ENCODE measurements around the gene LRP10. TPM values are rescaled to one million over a fixed set of nuclear protein-coding genes. Genes with fewer than 3 reads are reported as not detected.

LRP10 gene
- total and polyA plus RNA-seq, 2 of the 8 experiments (the other 6 are each of a cell fraction or from before 2014, with no cell fraction given) = 12.4 to 15.6 TPM

GRCh38 chr14:22925513-22925912 lies 54.0 kb downstream of the LRP10 start:
- POLR2A ChIA-PET (ENCODE audit: partially characterized antibody) = interaction anchor here (0.9 to 1.7 kb wide), 2 partner anchors 9 to 58 kb away, joined by 3 read pairs; no protein-coding TSS in a partner anchor
- 96% methylated on average over 8 of the region's 8 CpGs; no CpG with 5 or more reads in 1 of the 2 experiments for WGBS, 2 experiments (ENCODE audit: extremely low coverage in 1 of 2, insufficient coverage in 1 of 2, insufficient read length in 1 of 2, insufficient replicate concordance in 2 of 2, low coverage in 1 of 2, low lambda C conversion rate in 2 of 2, missing lambda C conversion rate in 1 of 2)

More at GRCh38 chr14:22925513-22925912, 54.0 kb downstream of the LRP10 start:
- H3K9ac ChIP-seq (replicated peaks in 1 of 4; ENCODE audit: extremely low read depth in 1 of 4, low read depth in 3 of 4, low read length in 3 of 4) = no peak overlapping the region
- H2BK20ac ChIP-seq (ENCODE audit: low read length) = no peak overlapping the region
- no peak overlapping the region for H2BK5ac ChIP-seq (ENCODE audit: low read depth, low read length)
- peaks cover 5 to 21% of the 10 kb centered on the region in 2 experiments for H3K79me2 ChIP-seq (ENCODE audit: control insufficient read depth in 1 of 2, insufficient read depth in 2 of 2, low read length in 2 of 2)
- H3K23me2 ChIP-seq (ENCODE audit: low read depth, low read length) = peaks cover 9% of the 10 kb centered on the region
- H3K27ac ChIP-seq (ENCODE audit: low read depth, low read length) = no peak overlapping the region
- H3K4me3 ChIP-seq (ENCODE audit: extremely low read depth in 1 of 4, insufficient read depth in 2 of 4, low read depth in 3 of 4, low read length in 4 of 4) = no peak overlapping the region
- no peak overlapping the region for H2BK12ac ChIP-seq (ENCODE audit: low read depth, low read length)
- peaks cover 0 to 3% (median 1%) of the 10 kb centered on the region in 4 experiments; a peak in 3 of 7 replicates for H3K4me1 ChIP-seq (replicated peaks in 1 of 4; ENCODE audit: control insufficient read depth in 3 of 4, insufficient read depth in 4 of 4, low read length in 3 of 4)
- FAIRE-seq = no peak
- no peak overlapping the region for H4K91ac ChIP-seq (replicated peaks; ENCODE audit: insufficient read length, low read length)
- peaks cover 31 to 64% (median 52%) of the 10 kb centered on the region in 4 experiments for H3K36me3 ChIP-seq (ENCODE audit: control insufficient read depth in 2 of 4, insufficient read depth in 4 of 4, low read length in 3 of 4)
- H3K79me1 ChIP-seq (ENCODE audit: low read depth, low read length) = peaks cover 5% of the 10 kb centered on the region; the same call in 1 of the 2 replicates
- TF ChIP-seq CTCF (IDR thresholded peaks at IDR 0.05; ENCODE audit: control extremely low read depth in 1 of 3, insufficient read depth in 1 of 3, low read depth in 1 of 3, low read length in 3 of 3) = no peak
- TF ChIP-seq SP1 (IDR thresholded peaks at IDR 0.05; ENCODE audit: low read depth, low read length) = no peak
- no peak for TF ChIP-seq NRF1 (IDR thresholded peaks at IDR 0.05; ENCODE audit: low read depth, low read length)
- TF ChIP-seq KDM5A (IDR thresholded peaks at IDR 0.05; ENCODE audit: low read length) = no peak
- no peak for TF ChIP-seq MAFK (IDR thresholded peaks at IDR 0.05; ENCODE audit: low read depth, low read length)
- TF ChIP-seq FOSL1 (IDR thresholded peaks at IDR 0.05; ENCODE audit: insufficient read depth, low read depth, low read length) = no peak
- no peak for TF ChIP-seq EZH2 (IDR thresholded peaks at IDR 0.05; ENCODE audit: low read depth, low read length, severe bottlenecking)
- no peak for TF ChIP-seq SIX5 (IDR thresholded peaks at IDR 0.05; ENCODE audit: low read depth, low read length)
- H3K56ac ChIP-seq (replicated peaks; ENCODE audit: insufficient read length, low read depth, low read length) = no peak overlapping the region
- H3K23ac ChIP-seq (ENCODE audit: insufficient read length) = no peak overlapping the region
- H2AK5ac ChIP-seq (ENCODE audit: low read depth, low read length) = no peak overlapping the region
- H3K4ac ChIP-seq (replicated peaks; ENCODE audit: insufficient read length, low read depth, low read length) = no peak overlapping the region
- no peaks in the 10 kb centered on the region for H3K9me3 ChIP-seq (ENCODE audit: insufficient read depth in 2 of 2, low read depth in 1 of 2, low read length in 1 of 2)
- CTCF ChIA-PET (ENCODE audit: partially characterized antibody) = interaction anchor here (1.0 kb wide), 1 partner anchor 75 kb away, joined by 3 read pairs; no protein-coding TSS in a partner anchor
- no peak overlapping the region for H2BK120ac ChIP-seq (replicated peaks; ENCODE audit: low read depth, low read length)
- H4K8ac ChIP-seq (ENCODE audit: extremely low read depth, insufficient read depth, low read length) = no peak overlapping the region
- no peak overlapping the region for H2AFZ ChIP-seq (ENCODE audit: low read length)
- H3K4me2 ChIP-seq (ENCODE audit: insufficient read depth in 1 of 2, low read depth in 2 of 2, low read length in 2 of 2) = no peak overlapping the region
- H3K18ac ChIP-seq (ENCODE audit: extremely low read depth, low read length) = no peak overlapping the region
- no peak for DNase-seq (ENCODE audit: low read depth in 1 of 2, low spot score in 2 of 2)
- H3K27me3 ChIP-seq (replicated peaks in 1 of 4; ENCODE audit: control insufficient read depth in 3 of 4, extremely low read depth in 1 of 4, insufficient read depth in 3 of 4, low read length in 3 of 4) = no peaks in the 10 kb centered on the region
- no peak overlapping the region for H3K14ac ChIP-seq (ENCODE audit: insufficient read length)
- no peak overlapping the region for H4K5ac ChIP-seq (ENCODE audit: insufficient read length, low read depth, low read length)
- peaks cover 0 to 2% of the 10 kb centered on the region in 2 experiments for H4K20me1 ChIP-seq (replicated peaks in 1 of 2; ENCODE audit: control insufficient read depth in 1 of 2, insufficient read depth in 2 of 2, low read length in 2 of 2)
- no peak overlapping the region for H2BK15ac ChIP-seq (ENCODE audit: low read length)
